Right atrium auricular region (tissue), 2 donors: ENCODE results near the gene FRS2. TPM values are rescaled to one million over a fixed set of nuclear protein-coding genes. Genes with fewer than 3 reads are reported as not detected.

ENCODE experiments used
- DNase-seq: peaks from one replicate; pipeline ENCODE4 v3.0.0-alpha.2; 2019; ENCODE audit warnings: low spot score
- H3K27ac ChIP-seq, 2 donors: fragments of 200-600 bp; sonication (generic); 1 replicate in 1 of 2; 2 replicates in 1 of 2; pipeline ENCODE4 v1.5.1; 2016 to 2019
- H3K27me3 ChIP-seq, 2 donors: fragments of 200-600 bp; sonication (generic); one replicate each; pipeline versions ENCODE4 v1.5.1 to v1.6.0; 2017 to 2019
- H3K36me3 ChIP-seq: fragments of 200-600 bp; sonication (generic); one replicate; pipeline ENCODE4 v1.5.1; 2016
- H3K4me1 ChIP-seq, 2 donors: fragments of 200-600 bp; sonication (generic); one replicate each; pipeline versions ENCODE4 v1.5.1 to v1.6.0; 2017 to 2019
- H3K4me3 ChIP-seq, 2 donors: fragments of 200-600 bp; sonication (generic); 1 replicate in 1 of 2; 2 replicates in 1 of 2; pipeline ENCODE4 v1.5.1; 2017 to 2019; ENCODE audit warnings: mild to moderate bottlenecking in 1 of 2, moderate library complexity in 1 of 2
- H3K9me3 ChIP-seq, 2 donors: fragments of 200-600 bp; sonication (generic); one replicate each; pipeline ENCODE4 v1.5.1; 2019
- CTCF ChIP-seq, 2 donors: fragments of 200-600 bp; sonication (generic); IDR thresholded peaks; one replicate each; pipeline ENCODE4 v1.5.1; 2019; ENCODE audit warnings: antibody characterized with exemption in 2 of 2
- total RNA-seq, 2 donors: library from RNA; depleted of rRNA; stranded (reverse); fragments of >200 nt; gene quantifications; one replicate each; pipeline ENCODE4 v1.1.0, GENCODE V29; 2016

The FRS2 gene
- total RNA-seq, 2 donors from 2014 or later: 25.9 to 32.5 TPM

DNA sequence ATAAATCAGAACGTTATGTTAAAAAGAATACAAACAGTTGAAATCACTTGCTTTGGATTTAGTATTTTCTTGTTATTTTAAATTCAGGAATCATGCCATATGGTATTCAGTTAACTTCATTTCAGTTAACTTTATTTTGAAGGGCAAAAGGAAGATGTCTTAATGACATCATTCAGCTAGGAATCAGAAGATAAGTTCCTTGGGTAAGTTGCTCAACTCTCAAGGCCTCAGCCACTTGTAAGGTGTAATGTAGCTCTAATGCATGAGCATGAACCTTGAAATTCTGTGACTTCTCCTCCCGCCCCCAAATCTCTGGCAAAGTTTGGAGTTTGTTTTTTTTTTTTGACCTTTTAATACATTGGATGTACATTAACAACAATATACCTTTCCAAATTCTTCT is 42.6 kb downstream of the FRS2 start:
- Histone ChIP-seq H3K4me1 (peaks cover 0 to 74% of the 10 kb centered on the region in 2 donors), H3K27ac (no peak overlapping the region), H3K4me3 (no peak overlapping the region), H3K36me3 (no peaks in the 10 kb centered on the region), H3K9me3 (no peaks in the 10 kb centered on the region), H3K27me3 (no peaks in the 10 kb centered on the region)
- TF ChIP-seq CTCF (IDR thresholded peaks at IDR 0.05): no peak
- no peak for DNase-seq

- Histone ChIP-seq H3K27ac (no peak overlapping the region), H3K4me1 (peaks cover 0 to 79% of the 10 kb centered on the region in 2 donors)
- no peak for DNase-seq
These were observed 43.1 kb downstream of the FRS2 start for GRCh38 chr12:69513297-69513696.

DNA sequence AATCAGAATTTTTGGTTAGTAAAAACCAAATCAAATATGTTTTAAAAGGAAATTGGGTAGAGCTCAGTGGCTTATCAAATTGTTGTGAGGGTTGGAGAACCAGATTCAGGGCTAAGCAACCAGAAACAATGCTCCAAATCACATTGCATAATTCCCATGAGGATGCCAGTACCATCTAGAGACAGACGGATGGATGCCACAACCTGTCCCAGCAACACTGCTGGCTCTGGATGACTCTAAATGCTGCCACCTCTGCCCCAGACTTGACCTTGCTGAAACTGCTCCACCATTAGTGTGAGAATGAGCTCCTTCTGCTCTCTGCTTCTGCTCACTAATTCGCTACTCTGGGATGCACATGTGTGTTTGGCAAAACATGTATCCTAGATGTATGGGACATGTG is 43.9 kb downstream of the FRS2 start:
- Histone ChIP-seq H3K4me1 (peaks cover 0 to 78% of the 10 kb centered on the region in 2 donors), H3K36me3 (no peaks in the 10 kb centered on the region), H3K4me3 (no peak overlapping the region), H3K27me3 (no peaks in the 10 kb centered on the region), H3K9me3 (no peaks in the 10 kb centered on the region), H3K27ac (no peak overlapping the region)
- no peak for DNase-seq
- no peak for TF ChIP-seq CTCF (IDR thresholded peaks at IDR 0.05)

More at GRCh38 chr12:69513297-69513696, 43.1 kb downstream of the FRS2 start:
- H3K27me3 ChIP-seq: no peaks in the 10 kb centered on the region
- no peaks in the 10 kb centered on the region for H3K9me3 ChIP-seq
- H3K4me3 ChIP-seq: no peak overlapping the region
- no peak for TF ChIP-seq CTCF (IDR thresholded peaks at IDR 0.05)
- no peaks in the 10 kb centered on the region for H3K36me3 ChIP-seq

DNA sequence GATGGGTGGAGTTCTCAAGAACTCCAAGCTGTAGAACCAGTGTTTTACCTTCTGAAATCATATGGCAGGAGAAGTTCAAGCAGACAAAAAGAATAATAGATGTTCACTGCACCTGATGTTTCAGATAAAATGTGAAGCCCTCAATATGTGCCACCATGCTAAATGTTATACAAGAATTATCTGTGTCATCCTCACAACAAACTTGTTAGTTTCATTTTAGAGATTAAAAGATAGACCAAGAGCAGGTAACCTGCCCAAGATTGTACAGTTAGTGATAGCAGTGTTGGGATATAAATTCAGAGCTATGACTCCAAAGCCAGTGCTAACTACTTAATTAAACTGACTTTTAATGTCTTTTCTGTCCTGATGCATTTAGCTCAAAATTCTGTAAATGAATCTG is 44.7 kb downstream of the FRS2 start:
- Histone ChIP-seq H3K36me3 (no peaks in the 10 kb centered on the region), H3K27me3 (no peaks in the 10 kb centered on the region), H3K9me3 (no peaks in the 10 kb centered on the region), H3K4me3 (no peak overlapping the region), H3K27ac (no peak overlapping the region), H3K4me1 (peaks cover 0 to 71% of the 10 kb centered on the region in 2 donors)
- no peak for TF ChIP-seq CTCF (IDR thresholded peaks at IDR 0.05)
- DNase-seq: no peak

DNA sequence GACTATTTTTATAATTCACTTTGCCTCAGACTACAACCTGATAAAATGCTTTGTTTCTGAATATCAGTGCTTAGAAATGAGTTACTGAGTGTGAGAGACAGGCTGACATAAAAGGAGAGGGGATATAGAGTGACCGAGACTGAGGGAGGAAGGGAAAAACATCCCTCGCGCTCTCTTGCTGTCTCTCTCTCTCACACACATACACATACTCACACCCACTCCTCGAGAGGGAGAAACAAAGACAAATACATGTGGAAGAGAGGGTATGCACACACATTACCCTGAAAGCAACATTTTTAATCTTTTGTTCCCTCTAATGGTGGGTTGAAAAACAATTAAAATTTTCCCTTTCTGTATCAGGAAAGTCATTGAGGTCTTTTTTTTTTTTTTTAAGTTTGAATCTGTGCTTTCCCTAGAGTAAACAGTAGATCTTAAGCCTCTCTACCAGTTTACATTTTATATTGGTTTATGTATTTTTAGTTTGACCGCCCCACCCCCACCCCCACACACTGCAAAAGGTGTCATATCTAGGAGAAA is 45.3 kb downstream of the FRS2 start:
- no peak for TF ChIP-seq CTCF (IDR thresholded peaks at IDR 0.05)
- H3K4me1 ChIP-seq: peaks cover 0 to 65% of the 10 kb centered on the region in 2 donors
- H3K36me3 ChIP-seq: no peaks in the 10 kb centered on the region
- H3K27me3 ChIP-seq: no peaks in the 10 kb centered on the region
- no peak for DNase-seq
- no peak overlapping the region for H3K27ac ChIP-seq
- no peak overlapping the region for H3K4me3 ChIP-seq
- no peaks in the 10 kb centered on the region for H3K9me3 ChIP-seq

DNA sequence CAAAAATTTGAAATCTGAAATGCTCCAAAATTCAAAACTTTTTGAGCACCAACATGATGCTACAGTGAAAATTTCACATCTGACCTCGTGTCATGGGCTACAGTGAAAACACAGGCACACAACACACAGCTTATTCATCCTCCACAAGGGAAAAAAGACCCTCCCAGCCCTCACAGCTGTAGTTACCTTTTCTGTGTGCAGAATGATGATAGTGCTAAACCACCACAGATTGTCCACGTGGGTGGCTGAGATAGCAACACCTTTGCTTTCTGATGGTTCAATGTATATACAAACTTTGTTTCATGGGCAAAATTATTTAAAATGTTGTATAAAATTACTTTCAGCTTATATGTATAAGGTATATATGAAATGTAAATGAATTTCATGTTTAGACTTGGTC is 46.8 kb downstream of the FRS2 start:
- Histone ChIP-seq H3K27ac (no peak overlapping the region), H3K9me3 (no peaks in the 10 kb centered on the region), H3K36me3 (no peaks in the 10 kb centered on the region), H3K4me1 (peaks cover 0 to 50% of the 10 kb centered on the region in 2 donors), H3K27me3 (no peaks in the 10 kb centered on the region), H3K4me3 (no peak overlapping the region)
- no peak for DNase-seq
- no peak for TF ChIP-seq CTCF (IDR thresholded peaks at IDR 0.05)
